Effector CD4-positive, alpha-beta T cell (primary cell): ENCODE results near the gene HMGXB4.
A peak's percentile ranks its signal among the peaks of the same experiment; 100 is the strongest.

ENCODE experiments used
- DNase-seq: peaks from one replicate; pipeline ENCODE4 v3.0.0-alpha.2; 2020

The HMGXB4 gene

DNA sequence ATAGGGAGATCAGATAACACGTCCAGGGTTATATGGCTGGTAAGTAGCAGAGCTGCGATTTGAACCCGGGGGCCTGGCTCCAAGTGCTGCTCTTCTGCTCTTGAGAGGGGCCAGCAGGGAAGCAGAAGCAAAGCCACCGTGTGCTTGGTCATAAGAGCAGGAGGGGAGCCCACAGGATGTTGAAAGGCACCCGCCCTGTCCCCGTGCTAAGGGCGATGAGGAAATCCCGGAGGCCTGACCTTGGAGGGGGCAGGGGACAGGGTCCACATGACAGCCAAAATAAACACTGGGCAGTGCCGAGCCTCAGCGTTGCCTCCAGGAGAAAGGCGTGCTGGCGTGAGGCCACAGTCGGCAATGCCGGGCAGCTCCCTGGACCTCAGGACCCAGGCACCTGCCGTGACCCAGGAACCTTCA is 71.2 kb downstream of the HMGXB4 start:
- no peak for DNase-seq

DNA sequence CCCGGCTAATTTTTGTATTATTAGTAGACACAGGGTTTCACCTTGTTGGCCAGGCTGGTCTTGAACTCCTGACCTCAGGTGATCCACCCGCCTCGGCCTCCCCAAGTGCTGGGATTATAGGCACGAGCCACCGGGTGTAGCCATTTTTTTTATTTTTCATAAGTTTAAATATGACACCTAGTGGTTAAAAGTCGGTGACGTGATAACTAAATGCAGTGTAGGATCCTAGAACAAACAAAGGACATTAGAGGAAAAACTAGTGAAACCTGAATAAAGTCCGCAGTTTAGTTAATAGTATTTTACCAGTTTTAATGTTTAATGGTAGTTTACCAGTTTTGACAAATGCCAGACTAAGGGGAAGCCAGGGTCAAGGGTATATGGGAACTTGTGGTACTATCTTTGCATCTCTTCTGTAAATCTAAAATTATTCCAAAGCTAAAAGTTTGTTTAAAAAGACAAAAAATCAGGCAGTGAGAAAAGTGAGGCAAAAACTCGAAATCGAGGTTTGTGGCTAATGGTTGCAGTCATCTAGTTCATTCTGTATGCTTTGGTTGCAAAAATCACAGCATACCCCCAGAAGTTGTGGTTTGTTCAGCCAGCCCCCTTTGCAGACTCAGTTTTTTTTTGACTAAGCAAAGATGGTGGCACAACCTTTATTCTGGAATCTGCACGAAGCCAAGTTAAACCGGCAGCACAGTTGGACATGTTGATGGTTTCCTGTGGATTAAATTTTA is 72.0 kb downstream of the HMGXB4 start:
- no peak for DNase-seq

DNA sequence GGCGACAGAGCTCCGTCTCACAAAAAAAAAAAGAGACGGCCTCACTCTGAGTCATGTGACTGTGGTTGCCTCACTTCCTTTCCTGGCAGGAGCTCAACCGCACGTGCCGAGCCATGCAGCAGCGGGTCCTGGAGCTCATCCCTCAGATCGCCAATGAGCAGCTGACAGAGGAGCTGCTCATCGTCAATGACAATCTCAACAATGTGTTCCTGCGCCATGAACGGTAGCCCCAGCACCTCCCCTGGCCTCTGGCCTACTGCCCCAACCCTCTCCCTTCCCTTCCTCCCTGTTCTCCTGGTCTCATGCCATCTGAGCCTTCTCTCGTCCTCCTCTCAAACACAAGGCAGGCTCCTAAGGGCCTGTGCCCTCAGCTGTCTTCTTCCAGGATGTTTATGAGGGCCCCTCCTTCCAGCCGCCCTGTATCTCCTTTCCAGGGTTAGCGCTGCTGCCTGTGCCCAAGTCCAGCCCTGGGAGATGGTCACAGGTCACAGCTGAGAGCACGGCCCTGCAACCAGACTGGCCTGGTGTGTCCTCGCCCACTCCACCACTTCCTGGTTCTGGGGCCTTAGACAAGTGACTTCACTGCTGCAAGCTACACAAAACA is 73.1 kb downstream of the HMGXB4 start:
- DNase-seq: peak; percentile 36

DNA sequence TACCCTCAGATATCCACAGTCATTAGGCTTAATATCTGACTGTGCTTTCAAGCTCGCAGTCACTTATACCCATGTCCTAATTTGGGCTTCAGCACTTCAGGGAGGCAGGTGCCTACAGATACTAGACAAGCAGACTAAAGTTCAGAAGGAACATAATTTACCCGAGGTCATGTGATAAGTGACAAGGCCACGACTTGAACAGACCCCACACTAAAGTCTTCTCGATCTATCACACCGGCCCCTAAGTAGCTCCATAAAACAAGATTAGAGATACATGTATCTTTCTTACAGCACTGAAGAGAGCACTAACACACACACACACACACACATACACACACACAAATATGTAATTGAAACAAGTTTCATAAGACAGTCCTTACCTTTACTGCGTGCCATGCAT is 75.0 kb downstream of the HMGXB4 start:
- DNase-seq: no peak

DNA sequence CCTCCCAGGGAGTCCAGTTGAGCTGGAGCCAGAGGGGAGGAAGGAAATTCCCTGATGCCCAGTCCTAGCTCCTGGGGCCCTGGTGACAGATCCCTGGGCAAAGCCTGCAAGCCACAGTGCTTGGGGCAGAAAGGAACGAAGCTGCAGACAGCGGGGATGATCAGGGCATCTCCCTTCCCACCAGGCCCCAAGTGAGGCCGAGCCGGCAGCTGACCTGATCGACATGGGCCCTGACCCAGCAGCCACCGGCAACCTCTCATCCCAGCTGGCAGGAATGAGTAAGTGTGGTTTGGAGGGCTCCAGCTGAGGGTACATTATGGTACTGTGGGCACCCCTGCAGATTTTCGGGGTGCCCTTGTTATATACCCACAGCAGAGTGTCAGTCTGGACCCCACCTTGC is 75.9 kb downstream of the HMGXB4 start:
- no peak for DNase-seq

DNA sequence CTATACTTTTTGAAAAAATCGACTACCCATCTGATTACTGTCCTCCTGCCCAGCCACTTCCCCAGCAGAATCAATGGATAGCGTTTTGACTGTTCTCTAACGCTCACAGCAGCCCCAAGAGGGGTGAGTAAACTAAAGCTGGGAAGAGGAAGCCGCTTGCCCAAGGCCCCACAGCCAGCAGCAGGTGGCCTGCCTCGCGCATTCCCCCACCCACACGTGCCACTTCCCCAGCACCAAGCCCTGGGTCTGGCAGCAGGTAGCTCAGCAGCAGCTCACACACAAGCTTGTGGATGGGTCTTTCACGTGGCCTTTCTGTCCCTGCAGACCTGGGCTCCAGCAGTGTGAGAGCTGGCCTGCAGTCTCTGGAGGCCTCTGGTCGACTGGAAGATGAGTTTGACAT is 76.7 kb downstream of the HMGXB4 start:
- DNase-seq: no peak

DNA sequence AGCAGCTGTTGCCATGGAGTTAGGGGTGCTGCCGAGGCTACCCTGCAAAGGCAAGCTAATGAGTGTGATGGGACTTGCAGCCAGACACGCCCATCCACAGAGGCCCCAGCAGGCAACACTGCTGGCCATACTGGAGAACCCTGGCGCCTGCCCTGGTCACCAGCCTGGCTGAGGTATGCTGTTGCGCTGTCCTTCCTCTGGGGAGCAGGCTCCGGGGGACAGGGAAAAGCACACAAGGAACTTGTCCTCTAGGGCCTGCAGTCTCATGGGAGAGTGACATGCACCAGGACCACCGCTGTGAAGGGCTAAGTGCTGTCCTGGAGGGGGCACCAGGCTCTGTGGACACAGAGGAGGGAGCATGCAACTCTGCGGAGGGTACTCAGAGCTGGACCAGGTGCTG is 78.2 kb downstream of the HMGXB4 start:
- DNase-seq: no peak

DNA sequence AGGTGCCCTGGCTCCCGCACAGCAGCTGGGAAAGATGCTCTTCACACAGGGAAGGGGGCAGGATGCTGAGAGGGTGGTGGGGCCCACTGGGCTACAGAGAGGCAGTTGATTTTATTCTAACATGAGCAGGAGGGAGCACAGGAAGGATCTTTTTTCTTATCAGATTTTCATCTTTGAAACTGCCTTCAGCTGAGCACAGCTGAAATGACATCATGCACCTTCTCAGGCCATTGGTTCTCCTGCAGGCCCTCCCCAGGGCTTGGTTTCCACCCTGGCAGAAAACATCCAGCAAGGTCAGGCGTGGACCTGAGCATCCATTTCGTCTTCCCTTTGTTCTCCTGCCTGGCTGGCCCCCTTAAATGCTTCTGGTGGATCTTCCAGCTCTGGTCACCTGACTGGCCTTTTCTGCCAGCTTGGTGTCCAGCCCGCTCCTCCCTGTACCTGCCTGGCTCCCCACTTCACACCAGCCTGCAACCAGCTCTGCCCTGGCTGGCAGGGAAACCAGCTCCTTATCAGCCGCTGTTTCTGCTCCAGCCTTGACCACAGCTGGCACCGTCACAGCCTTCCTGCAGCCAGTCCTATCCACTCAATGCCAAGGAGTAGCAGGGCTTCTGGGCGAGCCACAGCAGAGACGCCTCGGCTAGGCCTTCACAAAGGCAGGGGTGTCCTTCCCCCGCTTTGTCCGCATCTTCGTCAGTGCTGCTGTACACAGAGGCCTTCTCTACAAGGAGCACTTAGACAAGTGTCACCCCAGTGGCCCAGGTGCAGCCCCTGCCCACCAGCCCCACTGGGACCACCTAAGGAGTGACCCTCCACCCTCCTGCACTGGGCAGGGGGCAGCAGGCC is 78.9 kb downstream of the HMGXB4 start:
- DNase-seq: no peak

DNA sequence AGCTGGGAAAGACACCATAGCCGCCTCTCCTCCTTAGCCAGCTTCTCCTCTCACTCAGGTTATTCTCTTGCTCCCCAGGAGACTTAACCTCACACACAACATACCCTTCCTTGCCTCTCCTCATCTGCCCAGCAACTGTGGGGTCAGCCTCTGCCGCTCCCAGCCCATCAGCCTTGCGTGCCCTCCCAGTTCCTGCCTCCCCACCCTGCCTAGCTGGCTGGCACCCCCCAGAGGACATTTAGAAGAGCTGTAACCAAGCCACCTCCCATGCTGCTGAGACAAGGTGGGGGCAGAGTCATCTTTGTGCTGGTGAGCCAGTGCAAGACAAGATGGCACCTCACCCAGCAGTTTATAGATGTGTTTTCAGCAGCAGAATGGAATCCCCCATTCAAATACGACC is 80.6 kb downstream of the HMGXB4 start:
- DNase-seq: no peak

DNA sequence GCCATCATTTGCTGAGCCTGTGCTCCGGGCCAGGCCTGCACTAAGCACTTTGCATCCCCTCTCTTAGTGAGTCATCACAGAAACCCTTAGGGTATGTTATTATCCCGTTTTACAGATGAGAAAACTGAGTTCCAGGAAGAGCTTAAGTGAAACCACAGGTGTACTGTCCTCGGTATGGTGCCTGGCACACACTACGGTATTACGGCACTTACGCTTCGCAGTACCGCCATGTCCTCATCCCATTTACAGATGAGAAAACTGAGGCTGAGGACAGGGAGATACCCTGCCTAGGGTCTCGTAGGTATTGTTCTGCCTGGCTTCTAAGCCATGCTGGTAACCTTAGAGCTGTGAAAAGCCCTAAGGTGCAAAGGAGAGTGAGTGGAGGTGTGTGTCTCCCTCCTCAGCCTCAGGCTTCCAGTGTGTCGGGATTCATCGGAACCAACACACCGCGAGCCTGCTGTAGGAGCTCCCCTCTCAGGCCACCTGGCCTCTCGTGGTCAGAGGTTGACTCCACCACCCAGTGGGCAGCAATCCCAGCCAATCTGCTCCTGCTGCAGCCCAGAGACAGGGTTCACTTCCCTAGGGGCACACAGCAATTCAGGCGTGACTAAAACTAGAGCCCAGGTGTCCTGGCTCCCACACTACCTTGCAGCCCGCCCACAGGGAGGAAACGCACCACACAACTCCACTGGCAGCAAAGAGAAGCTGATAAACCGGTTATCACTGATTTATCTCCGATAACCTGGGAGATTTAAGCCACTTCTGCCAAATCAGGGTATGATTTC is 84.0 kb downstream of the HMGXB4 start:
- no peak for DNase-seq

DNA sequence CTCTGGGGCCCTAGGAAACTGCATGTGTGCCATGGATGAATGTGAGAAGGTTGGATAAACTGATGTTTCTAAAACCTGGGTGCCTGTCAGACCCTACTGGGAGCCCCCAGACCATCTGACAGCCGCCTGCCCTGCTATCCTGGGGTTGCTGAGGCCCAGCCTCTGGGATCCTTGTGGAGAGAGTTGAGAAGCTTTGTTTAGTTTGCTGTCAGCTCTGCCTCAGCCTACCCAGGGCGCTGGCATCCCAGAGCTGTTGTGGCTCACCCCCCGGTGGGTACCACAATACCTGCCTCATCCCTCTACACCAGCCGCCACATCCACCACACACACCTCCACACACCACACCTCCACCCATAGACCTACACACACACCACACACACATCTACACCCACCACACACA is 85.1 kb downstream of the HMGXB4 start:
- DNase-seq: no peak

DNA sequence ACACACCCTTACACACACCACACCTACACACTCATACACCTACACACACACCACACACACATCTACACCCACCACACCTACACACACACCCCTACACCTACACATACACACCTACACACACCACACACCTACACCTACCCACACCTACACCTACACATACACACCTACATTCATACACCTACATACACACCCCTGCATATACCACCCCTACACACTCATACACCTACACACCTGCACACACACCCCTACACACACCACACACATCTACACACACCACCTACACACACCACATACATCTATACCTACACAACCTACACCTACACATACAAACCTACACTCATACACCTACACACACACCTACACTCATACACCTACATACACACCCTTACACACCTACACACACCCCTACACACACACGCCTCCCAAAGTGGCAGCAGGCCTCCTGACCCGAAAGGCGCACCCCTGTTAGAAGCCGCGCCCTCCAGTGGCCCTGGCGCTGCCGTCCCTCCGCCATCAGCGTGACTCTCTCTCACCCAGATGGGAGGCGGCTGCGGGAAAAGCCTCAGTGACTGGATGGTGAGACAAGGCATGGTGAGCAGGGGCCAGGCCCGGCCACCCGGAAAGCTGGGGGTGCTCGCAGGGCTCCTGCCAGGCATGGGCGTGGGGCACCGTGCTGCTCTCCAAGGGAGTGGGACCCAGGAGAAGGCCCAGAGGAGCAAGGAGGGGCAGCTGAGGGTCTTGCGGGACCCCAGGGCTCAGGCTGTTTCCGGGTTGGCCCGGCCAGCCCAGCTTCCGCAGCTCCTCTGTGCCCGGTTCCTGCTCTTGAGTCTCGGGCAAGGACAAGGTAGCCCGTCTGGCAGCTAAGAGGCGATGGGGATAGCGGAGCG is 86.6 kb downstream of the HMGXB4 start:
- no peak for DNase-seq

DNA sequence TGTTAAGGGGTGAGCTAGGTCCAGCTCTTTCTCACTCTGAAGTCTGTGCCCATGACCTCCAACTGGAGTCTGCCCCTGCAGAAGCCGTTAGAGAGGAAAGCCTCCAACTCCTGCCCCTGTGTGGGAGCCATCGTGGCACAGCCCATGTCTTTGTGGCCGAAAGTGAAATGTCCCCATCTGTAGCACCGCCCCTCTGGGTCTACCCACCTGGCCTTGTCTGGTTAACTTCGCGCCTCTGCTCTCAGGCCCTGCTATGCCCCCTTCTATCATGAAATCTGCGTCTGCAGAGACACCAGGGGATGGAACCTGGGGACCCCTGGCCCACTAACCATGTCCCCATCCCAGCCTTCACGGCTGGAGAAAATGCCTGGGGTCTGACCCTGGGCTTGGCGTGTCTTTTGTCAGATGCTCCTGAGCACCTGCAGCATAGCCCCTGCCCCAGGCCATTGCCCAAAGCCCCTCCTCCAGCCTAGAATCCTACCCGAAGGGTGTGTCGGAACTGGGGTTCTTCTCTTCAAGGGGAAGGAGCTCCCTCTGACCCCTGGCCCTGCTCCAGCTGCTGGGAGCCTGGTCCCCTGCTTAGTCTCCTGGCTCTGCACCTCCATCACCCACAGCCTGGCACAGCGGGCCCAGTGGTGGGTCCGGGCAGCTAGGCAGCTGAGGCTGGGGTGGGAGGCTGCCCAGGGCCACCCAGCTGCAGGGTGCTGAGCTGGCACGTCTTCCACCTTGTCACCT is 87.8 kb downstream of the HMGXB4 start:
- DNase-seq: no peak
